ENCODE data around the gene PEX12. TPM values are rescaled to one million over a fixed set of nuclear protein-coding genes. Genes with fewer than 3 reads are reported as not detected.

Gene PEX12
- total and polyA plus RNA-seq, 11 donors: 2.6 to 10.8 (median 7.9) TPM

DNA sequence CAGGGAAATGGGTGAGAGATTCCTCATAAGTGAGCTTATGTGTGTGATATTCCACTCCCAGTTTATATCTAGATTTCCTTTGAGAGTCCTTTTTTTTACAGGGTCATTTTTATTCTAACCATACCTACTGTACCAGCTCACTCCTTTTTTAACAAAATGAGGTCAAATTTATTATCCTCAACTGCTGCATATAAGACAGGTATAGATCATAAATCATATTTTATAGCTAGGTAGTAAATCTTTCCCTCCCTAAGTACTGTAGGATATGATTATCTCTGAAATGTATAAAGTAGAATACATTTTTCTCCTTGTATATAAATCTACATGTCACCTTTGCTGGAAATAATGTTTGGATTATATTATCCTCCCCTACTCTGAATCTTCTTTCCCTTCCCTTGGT lies 40.3 kb upstream of the PEX12 start:
- ATAC-seq (no peak), DNase-seq (no peak)
- Histone ChIP-seq H3K4me1 (peaks cover 0 to 34% (median 7%) of the 10 kb centered on the region in 12 donors), H3K27me3 (no peaks in the 10 kb centered on the region), H3K9me3 (no peaks in the 10 kb centered on the region), H3K4me3 (no peak overlapping the region), H3K27ac (peak overlapping the region in 3 of 12 donors; percentile 4 to 36 (median 22)), H3K36me3 (peaks cover 0 to 62% (median 33%) of the 10 kb centered on the region in 9 donors)
- intact Hi-C loops (cut with DNase I): loop anchor here in 3 of 10 donors (10.0 kb wide), 2 partner anchors 46 to 186 kb away; partner anchors contain the start of gene TAF15 (in 1 of the 3)
- TF ChIP-seq POLR2A (IDR thresholded peaks at IDR 0.05): no peak
- TF ChIP-seq, protein P1, sequence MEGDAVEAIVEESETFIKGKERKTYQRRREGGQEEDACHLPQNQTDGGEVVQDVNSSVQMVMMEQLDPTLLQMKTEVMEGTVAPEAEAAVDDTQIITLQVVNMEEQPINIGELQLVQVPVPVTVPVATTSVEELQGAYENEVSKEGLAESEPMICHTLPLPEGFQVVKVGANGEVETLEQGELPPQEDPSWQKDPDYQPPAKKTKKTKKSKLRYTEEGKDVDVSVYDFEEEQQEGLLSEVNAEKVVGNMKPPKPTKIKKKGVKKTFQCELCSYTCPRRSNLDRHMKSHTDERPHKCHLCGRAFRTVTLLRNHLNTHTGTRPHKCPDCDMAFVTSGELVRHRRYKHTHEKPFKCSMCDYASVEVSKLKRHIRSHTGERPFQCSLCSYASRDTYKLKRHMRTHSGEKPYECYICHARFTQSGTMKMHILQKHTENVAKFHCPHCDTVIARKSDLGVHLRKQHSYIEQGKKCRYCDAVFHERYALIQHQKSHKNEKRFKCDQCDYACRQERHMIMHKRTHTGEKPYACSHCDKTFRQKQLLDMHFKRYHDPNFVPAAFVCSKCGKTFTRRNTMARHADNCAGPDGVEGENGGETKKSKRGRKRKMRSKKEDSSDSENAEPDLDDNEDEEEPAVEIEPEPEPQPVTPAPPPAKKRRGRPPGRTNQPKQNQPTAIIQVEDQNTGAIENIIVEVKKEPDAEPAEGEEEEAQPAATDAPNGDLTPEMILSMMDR (IDR thresholded peaks at IDR 0.05): no peak

DNA sequence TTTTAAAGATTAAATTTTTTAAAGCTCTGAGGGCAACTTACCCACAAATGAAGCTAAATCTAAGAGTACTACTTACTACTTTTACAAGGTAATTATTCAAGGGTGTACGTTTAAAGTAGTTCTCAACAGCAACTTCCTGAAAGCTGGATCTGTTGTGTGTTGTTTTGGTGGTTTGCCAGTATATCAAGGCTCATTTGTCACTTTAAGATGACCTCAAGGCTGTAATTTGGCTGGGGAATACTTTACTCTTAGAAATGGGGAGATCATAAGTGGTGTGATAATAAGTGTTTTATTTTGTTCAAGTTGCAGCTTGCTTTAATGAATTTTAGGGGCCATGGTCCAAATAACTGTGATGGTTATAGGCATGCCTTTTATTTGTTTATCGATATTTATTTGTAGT lies 39.1 kb upstream of the PEX12 start:
- Histone ChIP-seq H3K9me3 (no peaks in the 10 kb centered on the region), H3K4me1 (peaks cover 0 to 34% (median 7%) of the 10 kb centered on the region in 12 donors), H3K36me3 (peaks cover 0 to 59% (median 37%) of the 10 kb centered on the region in 9 donors), H3K4me3 (no peak overlapping the region), H3K27ac (peak overlapping the region in 6 of 12 donors; percentile 4 to 59 (median 45)), H3K27me3 (no peaks in the 10 kb centered on the region)
- no peak for DNase-seq
- peak in 2 of 4 donors; percentile 21 to 35 for ATAC-seq
- intact Hi-C loops (cut with DNase I): loop anchor here in 4 of 10 donors (2.0 to 10.0 kb wide), 3 partner anchors 17 to 187 kb away; partner anchors contain the start of gene TAF15 (in 1 of the 4)
- 48 to 60% (median 58%) methylated on average over 2 of the region's 2 CpGs for WGBS, 4 donors
- TF ChIP-seq, protein P1 (IDR thresholded peaks at IDR 0.05): no peak
- no peak for TF ChIP-seq POLR2A (IDR thresholded peaks at IDR 0.05)

DNA sequence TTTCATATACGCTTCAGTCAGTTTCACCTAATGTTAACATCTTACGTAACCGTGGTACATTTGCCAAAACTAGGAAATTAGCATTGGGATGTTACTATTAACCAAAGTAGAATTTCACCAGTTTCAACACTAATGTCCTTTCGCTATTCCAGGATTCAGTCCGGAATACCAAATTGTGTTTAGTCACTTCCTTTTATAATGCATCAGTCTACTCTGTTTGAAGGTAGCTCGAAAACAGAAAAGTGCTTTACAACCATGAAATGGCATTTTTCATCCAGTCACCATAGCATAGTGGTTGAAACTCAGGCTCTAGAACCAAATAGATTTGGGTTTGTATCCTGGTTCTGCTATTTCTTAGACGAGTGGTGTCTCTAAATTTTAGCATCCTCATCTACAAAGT lies 38.2 kb upstream of the PEX12 start:
- TF ChIP-seq, protein P1 (IDR thresholded peaks at IDR 0.05): no peak
- no peak for TF ChIP-seq POLR2A (IDR thresholded peaks at IDR 0.05)
- Histone ChIP-seq H3K27me3 (no peaks in the 10 kb centered on the region), H3K9me3 (no peaks in the 10 kb centered on the region), H3K36me3 (peaks cover 0 to 65% (median 47%) of the 10 kb centered on the region in 9 donors), H3K4me1 (peaks cover 0 to 33% (median 7%) of the 10 kb centered on the region in 12 donors), H3K4me3 (no peak overlapping the region), H3K27ac (peak overlapping the region in 6 of 12 donors; percentile 4 to 59 (median 45))
- intact Hi-C loops (cut with DNase I): loop anchor here in 4 of 10 donors (2.0 to 10.0 kb wide), 3 partner anchors 18 to 188 kb away; partner anchors contain the start of gene TAF15 (in 1 of the 4)
- WGBS, 4 donors: 88 to 90% (median 89%) methylated on average over 7 of the region's 7 CpGs
- ATAC-seq (no peak), DNase-seq (no peak)

DNA sequence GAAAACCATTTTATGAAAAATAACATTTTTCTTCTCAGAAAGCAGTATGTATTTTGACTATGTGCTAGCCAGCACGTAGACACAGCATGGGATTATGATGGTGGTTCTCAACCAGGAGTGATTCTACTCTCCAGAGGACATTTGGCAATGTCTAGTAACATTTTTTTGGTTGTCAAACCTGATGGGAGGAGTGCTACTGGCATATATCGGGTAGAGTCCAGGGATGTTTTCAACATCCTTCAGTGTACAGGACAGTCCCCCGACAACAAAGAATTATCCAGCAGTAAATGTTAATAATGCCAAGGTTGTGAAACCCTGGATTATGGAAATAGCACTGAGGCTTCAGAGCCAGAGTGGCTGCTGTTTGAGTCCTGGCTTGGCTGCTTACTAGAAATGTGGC lies 36.4 kb upstream of the PEX12 start:
- WGBS, 4 donors: 51 to 71% (median 67%) methylated on average over 3 of the region's 3 CpGs
- peaks cover 0 to 77% (median 58%) of the 10 kb centered on the region in 9 donors for H3K36me3 ChIP-seq

More for the DNA sequence above, 36.4 kb upstream of the PEX12 start:
- no peak for DNase-seq
- no peaks in the 10 kb centered on the region for H3K9me3 ChIP-seq
- peak overlapping the region in 3 of 12 donors; percentile 3 to 17 (median 14) for H3K27ac ChIP-seq
- no peak overlapping the region for H3K4me3 ChIP-seq
- intact Hi-C loops (cut with DNase I): loop anchor here in 5 of 10 donors (2.0 to 10.0 kb wide), 4 partner anchors 50 to 190 kb away; partner anchors contain the start of gene TAF15 (in 1 of the 5)
- no peaks in the 10 kb centered on the region for H3K27me3 ChIP-seq
- peak in 2 of 4 donors; percentile 45 to 48 for ATAC-seq
- peaks cover 0 to 23% (median 7%) of the 10 kb centered on the region in 12 donors for H3K4me1 ChIP-seq
- TF ChIP-seq, protein P1 (IDR thresholded peaks at IDR 0.05): no peak
- no peak for TF ChIP-seq POLR2A (IDR thresholded peaks at IDR 0.05)
